GM12878 (cell line): ENCODE measurements around the gene RCAN2. TPM values are rescaled to one million over a fixed set of nuclear protein-coding genes. Genes with fewer than 3 reads are reported as not detected.

ENCODE experiments used
- ATAC-seq: fragments of 200-7000 bp; cut with Tn5 transposase; 3 replicates; pipeline ENCODE4 v1.9.1; 2020; ENCODE audit warnings: mild to moderate bottlenecking, moderate library complexity
- BruUV-seq: library from RNA; stranded (reverse); fragments of 400-500 nt; replicated peaks from 2 replicates; lab custom pipeline; 2021; lab: Mats Ljungman, UMichigan
- CTCF ChIA-PET: fragments of 300-600 bp; sonication (Branson Sonifier 250); formaldehyde crosslinking; extraction: SDS; loops from one replicate; lab custom pipeline; 2021; ENCODE audit warnings: inconsistent platforms; lab: Yijun Ruan, JAX
- POLR2A ChIA-PET: fragments of 350-600 bp; formaldehyde crosslinking; extraction: SDS; loops from one replicate; lab custom pipeline; 2021; ENCODE audit warnings: inconsistent platforms; lab: Charles Lee
- RAD21 ChIA-PET: fragments of 300-600 bp; sonication (Branson Sonifier 250); formaldehyde crosslinking; loops from one replicate; lab custom pipeline; 2023; ENCODE audit warnings: antibody characterized with exemption; ENCODE audit not compliant: unreplicated experiment; lab: Charles Lee
- SMC1A ChIA-PET: fragments of 300-600 bp; sonication (Branson Sonifier 250); formaldehyde crosslinking; loops from one replicate; lab custom pipeline; 2023; ENCODE audit not compliant: unreplicated experiment, uncharacterized antibody; lab: Charles Lee
- DNase-seq: peaks from one replicate; pipeline ENCODE4 v3.0.0-alpha.2; 2011; ENCODE audit warnings: low read depth, low spot score
- FAIRE-seq: peaks from 3 replicates; lab custom pipeline; 2011; peaks lifted over from hg19 to GRCh38; lab: Jason Lieb, UNC
- H2AFZ ChIP-seq: 2 replicates; pipeline ENCODE4 v1.6.0; 2011; ENCODE audit warnings: low read depth, low read length, control low read depth; ENCODE audit not compliant: control insufficient read depth
- H3K27ac ChIP-seq: 2 replicates; pipeline ENCODE4 v1.5.1; 2011; ENCODE audit warnings: control low read depth; ENCODE audit not compliant: control insufficient read depth, insufficient read depth
- H3K27me3 ChIP-seq, 2 experiments: replicated peaks in 1 of 2; 2 replicates each; pipeline versions ENCODE4 v1.6.0 to v1.6.1; 2011; ENCODE audit warnings: low read length in 1 of 2; ENCODE audit not compliant: control insufficient read depth in 2 of 2, insufficient read depth in 2 of 2
- H3K36me3 ChIP-seq, 2 experiments: 2 replicates each; pipeline ENCODE4 v1.5.1; 2011; ENCODE audit warnings: low read length in 1 of 2; ENCODE audit not compliant: control insufficient read depth in 2 of 2, insufficient read depth in 2 of 2
- H3K4me1 ChIP-seq: 2 replicates; pipeline ENCODE4 v1.6.1; 2011; ENCODE audit warnings: mild to moderate bottlenecking, low read length, moderate library complexity, mixed read lengths; ENCODE audit not compliant: control insufficient read depth, insufficient read depth
- H3K4me2 ChIP-seq: 2 replicates; pipeline ENCODE4 v1.6.0; 2011; ENCODE audit warnings: control low read depth; ENCODE audit not compliant: control insufficient read depth, insufficient read depth
- H3K4me3 ChIP-seq: fragments of 200-600 bp; sonication (generic); 2 replicates; pipeline ENCODE4 v1.5.1; 2016
- H3K79me2 ChIP-seq: 2 replicates; pipeline ENCODE4 v1.6.0; 2011; ENCODE audit warnings: low read length; ENCODE audit not compliant: control insufficient read depth, insufficient read depth
- H3K9ac ChIP-seq: 2 replicates; pipeline ENCODE4 v1.8.0; 2011; ENCODE audit warnings: low read length, control low read depth, mixed read lengths; ENCODE audit not compliant: control insufficient read depth, insufficient read depth
- H3K9me3 ChIP-seq: replicated peaks from 3 replicates; pipeline ENCODE4 v1.5.1; 2011; ENCODE audit warnings: mild to moderate bottlenecking, low read length; ENCODE audit not compliant: control insufficient read depth, insufficient read depth
- H4K20me1 ChIP-seq: 2 replicates; pipeline ENCODE4 v1.6.0; 2011; ENCODE audit not compliant: control insufficient read depth, insufficient read depth
- CREM ChIP-seq: IDR thresholded peaks from 2 replicates; pipeline ENCODE4 v1.6.1; 2014; ENCODE audit warnings: antibody characterized with exemption, low read depth
- E2F8 ChIP-seq: fragments of 450-650 bp; IDR thresholded peaks from 2 replicates; pipeline ENCODE4 v1.6.1; 2018; ENCODE audit warnings: mild to moderate bottlenecking, low read depth, moderate library complexity; ENCODE audit not compliant: partially characterized antibody
- KLF5 ChIP-seq: fragments of 450-650 bp; IDR thresholded peaks from 2 replicates; pipeline ENCODE4 v1.6.1; 2014; ENCODE audit warnings: mild to moderate bottlenecking; ENCODE audit not compliant: partially characterized antibody
- NKRF ChIP-seq: fragments of 450-650 bp; conservative IDR thresholded peaks from 2 replicates; pipeline ENCODE4 v1.6.1; 2017; ENCODE audit warnings: mild to moderate bottlenecking, moderate library complexity
- PBX3 ChIP-seq: IDR thresholded peaks from 2 replicates; pipeline ENCODE4 v1.6.1; 2011; ENCODE audit warnings: mild to moderate bottlenecking, low read depth, low read length, moderate library complexity; ENCODE audit not compliant: insufficient replicate concordance
- PRDM15 ChIP-seq: fragments of 450-650 bp; formaldehyde crosslinking; IDR thresholded peaks from 2 replicates; pipeline ENCODE4 v1.4.0; 2020; ENCODE audit warnings: mild to moderate bottlenecking, moderate library complexity
- RBBP5 ChIP-seq: fragments of 200-600 bp; sonication (generic); conservative IDR thresholded peaks from 2 replicates; pipeline ENCODE4 v1.6.1; 2016
- RCOR1 ChIP-seq: conservative IDR thresholded peaks from 2 replicates; pipeline ENCODE4 v1.6.1; 2012; ENCODE audit warnings: low read depth, low read length, improper control_type of control experiment
- SPI1 ChIP-seq: IDR thresholded peaks from 2 replicates; pipeline ENCODE4 v1.6.1; 2011; ENCODE audit warnings: low read depth, mild to moderate bottlenecking, low read length, moderate library complexity, borderline replicate concordance; ENCODE audit not compliant: insufficient read depth
- SUZ12 ChIP-seq: fragments of 200-600 bp; sonication (generic); IDR thresholded peaks from one replicate; pipeline ENCODE4 v1.6.1; 2018; ENCODE audit warnings: antibody characterized with exemption, mild to moderate bottlenecking; ENCODE audit not compliant: unreplicated experiment
- ZBTB33 ChIP-seq: fragments of 450-650 bp; IDR thresholded peaks from 2 replicates; pipeline ENCODE4 v1.6.1; 2017; ENCODE audit warnings: mild to moderate bottlenecking
- WGBS: methylation state at CpG from one replicate; pipeline ENCODE4 v1.1.6; 2016; ENCODE audit warnings: low lambda C conversion rate; ENCODE audit not compliant: insufficient replicate concordance, insufficient coverage; ENCODE audit errors: missing lambda C conversion rate; 5-methylcytosine and 5-hydroxymethylcytosine counted together
- in situ Hi-C: fragments of 300-500 bp; cut with MboI; formaldehyde crosslinking; loops from 9 replicates; pipeline ENCODE4 v1.14.3; 2018; ENCODE audit warnings: mixed read lengths
- intact Hi-C: fragments of 100-400 bp; cut with micrococcal nuclease; formaldehyde crosslinking; loops from one replicate; pipeline ENCODE4 v1.14.2; 2022; ENCODE audit not compliant: unreplicated experiment
- polyA plus RNA-seq, 11 experiments: library from polyadenylated mRNA; depleted of rRNA in 4 of 11; unstranded in 6 of 11; stranded (reverse) in 5 of 11; fragments of >200 nt; fragmentation: Nextera tagmentation in 4 of 11; fragmentation: Illumina TruSeq in 1 of 11; extraction: Ambion mirVana in 4 of 11; extraction: Trizol in 1 of 11; gene quantifications; 1 replicate in 1 of 11; 2 replicates in 10 of 11; pipeline versions ENCODE4 v1.2.1 to v1.2.3, GENCODE V29; 2011 to 2016; ENCODE audit warnings: inconsistent platforms in 2 of 11, missing spikeins in 2 of 11, low read depth in 1 of 11
- total RNA-seq, 4 experiments: library from RNA; depleted of rRNA in 3 of 4; stranded (reverse); fragments of >200 nt in 3 of 4; fragmentation: Illumina TruSeq in 1 of 4; extraction: Trizol in 1 of 4; gene quantifications; 2 replicates each; pipeline versions ENCODE4 v1.2.1 to v1.2.3, GENCODE V29; 2013 to 2021

The RCAN2 gene
- total and polyA plus RNA-seq, 10 of the 15 experiments (the other 5 are each of a cell fraction or from before 2014, with no cell fraction given) = 0.06 TPM; not detected in 9

GRCh38 chr6:46502486-46503119 is 11.4 kb upstream of the RCAN2 start:
- no peak overlapping the region for H3K27ac ChIP-seq
- H3K36me3 ChIP-seq = no peaks in the 10 kb centered on the region
- BruUV-seq = no TSS peak
- ChIA-PET POLR2A (no interaction called here), CTCF (no interaction called here), RAD21 (no interaction called here), SMC1A (no interaction called here)
- no peaks in the 10 kb centered on the region for H4K20me1 ChIP-seq
- no peak for FAIRE-seq
- DNase-seq = no peak
- H2AFZ ChIP-seq = no peak overlapping the region
- no peaks in the 10 kb centered on the region; a peak in 1 of 4 replicates for H3K27me3 ChIP-seq
- in situ Hi-C loops = no loop called here
- intact Hi-C loops = no loop called here
- no peaks in the 10 kb centered on the region for H3K79me2 ChIP-seq
- no peak overlapping the region for H3K4me2 ChIP-seq
- no peak for ATAC-seq
- H3K9me3 ChIP-seq = no peaks in the 10 kb centered on the region
- H3K9ac ChIP-seq = no peak overlapping the region
- 3% methylated on average over 2 of the region's 2 CpGs for WGBS
- H3K4me3 ChIP-seq = no peak overlapping the region
- H3K4me1 ChIP-seq = no peaks in the 10 kb centered on the region
- TF ChIP-seq ZBTB33 = no peak
- TF ChIP-seq KLF5 = no peak
- no peak for TF ChIP-seq E2F8
- TF ChIP-seq CREM = no peak
- no peak for TF ChIP-seq RCOR1
- TF ChIP-seq PBX3 = no peak
- no peak for TF ChIP-seq SPI1
- no peak for TF ChIP-seq NKRF
- no peak for TF ChIP-seq RBBP5
- no peak for TF ChIP-seq PRDM15
- no peak for TF ChIP-seq SUZ12
